OCI-M2 (cell line): ENCODE measurements around the gene GAS6.
"Not testable (repeated sequence)": the region's sequence is repeated elsewhere in the genome, so short reads cannot be mapped to it uniquely, and the experiment has no call there.

Source experiments
- DNase-seq: peaks from one replicate; lab custom pipeline; 2025; ENCODE audit not compliant: unreplicated experiment; lab: John Stamatoyannopoulos, UW

GAS6 gene

GRCh38 chr13:113794764-113795173 is 69.1 kb downstream of the GAS6 start:
- no peak for DNase-seq

GRCh38 chr13:113794086-113794485 is 69.8 kb downstream of the GAS6 start:
- DNase-seq: no peak

GRCh38 chr13:113793718-113794085 is 70.2 kb downstream of the GAS6 start:
- no peak for DNase-seq

- no peak for DNase-seq
These were observed 70.8 kb downstream of the GAS6 start for GRCh38 chr13:113792886-113793717.

GRCh38 chr13:113792236-113792770 is 71.6 kb downstream of the GAS6 start:
- DNase-seq: no peak

GRCh38 chr13:113791761-113792160 is 72.1 kb downstream of the GAS6 start:
- no peak for DNase-seq

GRCh38 chr13:113791226-113791625 is 72.7 kb downstream of the GAS6 start:
- DNase-seq: no peak

- not testable (repeated sequence) for DNase-seq
These were observed 73.9 kb downstream of the GAS6 start for GRCh38 chr13:113789931-113790330.

GRCh38 chr13:113789167-113789566 is 74.7 kb downstream of the GAS6 start:
- no peak for DNase-seq

- no peak for DNase-seq
These were observed 75.3 kb downstream of the GAS6 start for GRCh38 chr13:113788413-113789135.

GRCh38 chr13:113787694-113788093 is 76.2 kb downstream of the GAS6 start:
- no peak for DNase-seq

- no peak for DNase-seq
These were observed 77.5 kb downstream of the GAS6 start for GRCh38 chr13:113786262-113786841.

- DNase-seq: no peak
These were observed 78.5 kb downstream of the GAS6 start for GRCh38 chr13:113785051-113786010.

GRCh38 chr13:113784645-113785024 is 79.2 kb downstream of the GAS6 start:
- DNase-seq: no peak

GRCh38 chr13:113783966-113784644 is 79.8 kb downstream of the GAS6 start:
- DNase-seq: no peak

GRCh38 chr13:113783200-113783881 is 80.5 kb downstream of the GAS6 start:
- no peak for DNase-seq

- no peak for DNase-seq
These were observed 81.4 kb downstream of the GAS6 start for GRCh38 chr13:113782472-113782871.

- DNase-seq: no peak
These were observed 82.3 kb downstream of the GAS6 start for GRCh38 chr13:113781571-113781970.
